Raji (cell line): ENCODE measurements around the gene ZSWIM5.

Experiments used
- POLR2A ChIP-seq: IDR thresholded peaks from 2 replicates; pipeline ENCODE4 v1.6.1; 2011; ENCODE audit warnings: low read depth, low read length, control low read depth; ENCODE audit not compliant: insufficient read depth

Gene ZSWIM5

DNA sequence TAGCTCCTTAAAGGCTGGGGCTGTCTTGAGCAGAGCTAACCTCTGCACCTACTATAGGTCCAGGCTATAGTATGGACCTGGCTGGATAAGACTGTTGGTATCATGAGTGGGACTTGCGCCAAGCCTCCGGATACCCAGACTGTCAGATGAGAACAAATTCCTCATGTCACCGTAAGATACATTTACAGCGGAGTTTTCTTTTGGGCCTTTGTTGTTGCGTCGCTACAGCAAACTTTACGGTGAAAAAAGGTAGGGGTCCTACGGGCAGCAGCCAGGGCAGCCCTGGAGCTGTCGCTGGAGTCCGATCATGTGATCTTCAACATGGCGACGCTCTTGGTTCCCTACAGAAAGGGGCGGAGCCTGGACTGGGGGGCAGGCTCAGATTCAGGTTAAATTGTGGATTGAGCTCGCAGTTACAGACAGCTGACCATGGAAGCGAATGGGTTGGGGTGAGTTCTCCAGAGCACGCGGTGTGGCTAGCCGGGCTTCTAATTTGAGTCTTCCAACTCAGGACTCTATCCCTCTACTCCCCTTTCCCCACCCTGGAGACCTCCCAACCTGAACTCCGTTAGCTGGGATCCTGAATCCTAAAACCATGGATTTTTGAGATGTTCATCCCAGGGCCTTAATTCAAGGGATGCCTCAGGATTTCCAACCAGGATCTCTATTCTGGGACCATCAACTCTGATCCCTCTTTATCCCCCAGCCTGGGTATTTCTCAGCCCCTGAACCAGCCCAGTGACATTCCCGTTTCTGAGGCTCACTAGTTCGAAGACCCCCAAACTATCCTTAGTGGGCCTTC, 194.4 kb downstream of the ZSWIM5 start, which contains the start of gene UROD:
TSS of gene UROD (plus strand) at position 418 of the 802 bp plus-strand sequence. CDS start at position 430, 12 bp downstream.
- peak; percentile 87 for TF ChIP-seq POLR2A

DNA sequence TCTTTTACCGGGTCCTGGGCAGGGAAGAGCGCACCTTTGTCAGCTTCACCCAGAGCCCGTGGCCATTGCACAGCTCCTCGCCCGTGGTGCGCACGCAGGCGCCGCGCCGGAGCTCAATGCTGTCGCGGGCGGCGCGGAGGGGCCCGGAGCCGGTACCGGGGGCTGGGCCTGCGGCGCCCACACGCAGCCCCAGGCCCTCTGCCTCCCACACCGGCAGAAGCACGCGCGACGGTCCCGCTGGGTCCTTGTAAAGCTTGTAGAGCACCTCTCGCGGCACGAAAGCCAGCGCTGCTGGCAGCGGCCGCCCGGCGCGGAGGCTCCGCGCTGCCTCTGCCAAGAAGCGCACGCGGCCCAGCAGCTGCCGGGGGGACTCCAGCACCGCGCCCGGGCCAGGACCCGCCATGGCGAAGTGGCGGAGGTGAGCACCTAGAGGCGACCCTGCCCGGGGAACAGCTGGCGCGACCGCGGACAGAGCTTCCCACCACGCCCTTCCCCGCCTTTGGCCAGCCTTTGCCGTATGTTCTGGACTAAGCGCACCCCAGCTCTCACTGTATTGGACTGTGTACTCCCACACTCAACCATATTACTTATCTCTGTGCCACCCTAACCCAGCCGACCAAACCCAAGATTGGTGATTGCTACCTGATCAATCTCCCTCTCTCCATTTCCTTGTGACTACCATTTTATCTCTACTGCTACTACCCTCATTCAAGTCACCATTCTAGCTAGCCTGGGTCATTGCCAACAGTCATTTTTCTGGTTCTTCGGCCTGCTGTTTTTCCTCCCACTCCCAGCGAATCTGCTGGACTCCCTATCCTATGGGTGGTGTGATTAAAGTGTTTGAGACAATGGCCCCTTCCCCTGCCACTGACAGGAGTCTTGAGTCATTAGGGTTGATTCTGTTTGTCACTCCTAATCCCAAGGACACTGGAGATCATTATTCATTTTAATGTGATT, 195.3 kb downstream of the ZSWIM5 start, which contains the start of gene HECTD3:
TSS of gene HECTD3 (minus strand) at position 470 of the 957 bp plus-strand sequence. CDS start at position 403, 67 bp downstream.
- peak; percentile 79 for TF ChIP-seq POLR2A

DNA sequence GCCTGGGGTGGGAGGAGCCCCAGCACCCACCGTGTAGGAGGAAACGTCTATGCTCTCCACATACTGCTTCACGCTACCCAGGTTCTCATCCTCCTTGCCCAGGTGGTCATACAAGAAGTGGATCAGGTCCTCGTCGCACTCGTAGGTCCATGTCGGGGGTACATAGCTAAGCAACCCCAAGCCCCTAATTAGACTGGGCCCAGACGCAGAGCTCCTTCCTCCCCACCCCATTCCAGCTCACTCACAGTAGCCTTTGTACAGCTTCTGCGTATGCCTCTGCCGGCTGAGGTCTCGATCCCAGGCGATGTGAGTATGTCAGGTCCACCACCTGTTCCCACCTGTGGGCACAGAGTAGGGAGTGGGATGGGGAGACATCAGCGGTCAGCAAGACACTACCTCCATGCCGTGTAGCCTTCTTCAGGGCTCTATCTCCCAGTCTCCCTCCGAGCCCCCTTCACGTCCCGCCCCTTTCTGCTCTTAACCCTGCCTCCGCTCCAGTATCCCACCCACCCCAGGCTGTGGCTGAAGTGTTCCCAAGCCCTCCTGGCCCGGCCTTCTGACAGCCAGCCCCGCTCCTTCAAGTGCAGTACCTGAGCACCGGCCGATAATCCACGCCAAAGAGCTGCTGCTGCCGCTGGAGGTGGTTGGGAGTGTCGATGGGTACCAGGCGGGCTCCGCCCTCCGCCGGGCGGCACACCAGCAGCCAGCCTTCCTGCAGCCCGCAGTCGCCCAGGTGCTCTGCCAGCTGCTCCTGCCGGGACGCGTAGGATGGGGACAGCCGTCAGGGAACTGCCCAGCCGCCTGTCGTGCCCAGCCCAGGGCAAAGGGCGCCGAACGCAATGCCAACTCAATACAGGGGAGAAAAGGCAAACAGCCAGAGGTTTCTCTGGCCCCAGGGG, 196.2 kb downstream of the ZSWIM5 start:
- no peak for TF ChIP-seq POLR2A

DNA sequence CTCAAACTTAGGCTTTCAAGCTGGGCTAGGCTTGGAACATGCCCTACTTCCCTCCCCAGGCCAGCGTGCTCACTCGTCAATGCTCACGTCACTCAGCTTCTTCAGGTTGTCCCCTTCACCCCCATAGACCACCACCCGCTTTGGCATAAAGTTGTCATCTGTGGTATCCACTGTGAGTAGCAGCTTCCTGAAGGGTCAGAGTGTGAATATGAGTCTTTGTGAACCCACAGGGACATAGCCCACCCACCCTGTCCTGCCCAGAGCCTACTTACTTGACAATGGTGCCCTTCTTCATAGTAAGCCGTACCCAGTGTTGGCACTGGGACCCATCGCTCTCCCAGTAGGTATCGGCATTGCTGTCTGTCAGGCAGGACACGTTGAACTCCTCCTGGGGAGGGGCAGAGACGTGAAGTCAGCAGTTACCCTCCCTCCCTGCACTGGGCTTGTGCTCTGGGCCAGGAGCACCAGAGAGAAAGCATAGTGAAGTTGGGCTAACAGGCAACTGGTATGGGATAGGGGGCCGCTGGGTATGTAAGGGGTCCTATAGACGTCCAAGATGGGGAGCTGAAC, 197.0 kb downstream of the ZSWIM5 start:
- no peak for TF ChIP-seq POLR2A

DNA sequence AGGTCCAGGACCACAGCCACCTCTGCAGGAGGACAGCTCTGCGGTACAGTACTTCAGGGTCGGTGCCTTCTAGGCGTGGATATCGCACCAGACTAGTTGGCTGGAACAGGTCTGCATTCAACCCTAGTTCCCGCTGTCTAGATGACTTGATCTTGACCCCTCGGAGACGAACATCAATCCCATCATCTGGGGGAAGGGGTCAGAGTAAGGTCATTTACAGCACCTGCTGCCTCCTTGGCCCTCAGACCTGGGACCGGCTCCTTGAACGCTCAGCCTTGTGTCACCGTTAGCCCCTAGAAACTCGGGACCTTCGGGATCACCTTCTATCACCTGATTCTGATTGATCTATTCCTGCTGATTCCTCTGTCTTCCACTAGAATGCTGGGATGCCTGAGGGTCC, 197.9 kb downstream of the ZSWIM5 start:
- no peak for TF ChIP-seq POLR2A

DNA sequence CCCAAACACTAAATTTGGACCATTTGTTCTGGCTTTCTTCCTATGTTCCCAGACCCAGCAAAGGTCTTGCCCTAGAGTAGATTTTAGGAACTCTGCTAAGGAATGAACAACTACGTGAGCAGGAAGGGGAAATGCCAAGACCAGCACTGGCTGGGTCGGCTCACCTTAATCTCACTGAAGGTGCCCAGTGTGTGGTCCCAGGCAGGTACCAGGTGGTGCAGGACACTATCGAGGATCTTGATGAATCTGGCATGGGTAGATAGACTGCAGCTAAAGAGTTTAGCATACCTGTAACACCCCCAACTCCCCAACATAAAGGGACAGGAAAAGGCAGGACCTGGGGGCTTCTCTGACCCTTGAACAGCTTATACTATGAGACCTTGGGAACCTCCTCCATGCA, 198.3 kb downstream of the ZSWIM5 start:
- no peak for TF ChIP-seq POLR2A

DNA sequence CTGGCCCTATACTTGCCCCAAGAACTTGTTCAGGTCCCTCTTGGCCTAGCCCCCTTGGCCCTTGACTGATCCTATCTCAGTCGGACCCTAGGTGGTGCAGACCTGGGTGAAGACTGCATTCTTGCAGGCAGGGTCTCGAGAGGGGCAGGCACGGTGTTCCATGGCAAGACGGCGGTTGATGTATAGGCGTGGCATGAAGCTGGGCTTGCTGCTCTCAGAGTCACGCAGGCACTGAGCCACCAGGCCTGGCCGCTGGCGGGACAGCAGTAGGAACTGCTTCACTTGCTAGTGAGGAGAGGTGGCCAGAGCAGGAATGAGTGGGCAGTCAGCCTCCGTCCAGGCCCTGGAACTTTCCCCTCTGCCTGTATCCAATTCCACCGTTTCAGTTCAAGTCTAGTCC, 199.1 kb downstream of the ZSWIM5 start:
- no peak for TF ChIP-seq POLR2A

DNA sequence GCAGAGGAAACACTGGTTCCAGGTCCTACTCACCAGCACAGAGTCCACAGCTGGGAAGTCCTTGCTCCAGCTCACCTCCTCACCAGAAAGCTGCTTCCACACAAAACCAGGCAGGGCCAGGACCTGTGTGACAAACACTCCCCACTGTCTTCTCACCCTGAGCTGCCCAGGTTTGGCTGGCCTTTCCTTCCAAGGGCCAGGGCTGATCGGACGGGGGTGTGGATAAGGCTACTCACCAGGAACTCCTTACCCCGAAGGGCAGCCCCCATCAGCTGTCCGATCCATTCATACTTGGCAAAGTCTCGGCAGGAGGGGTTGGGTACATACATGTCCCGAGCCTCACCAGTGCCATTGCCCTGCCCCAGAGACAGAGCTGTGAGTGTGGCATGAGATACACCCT, 200.6 kb downstream of the ZSWIM5 start:
- no peak for TF ChIP-seq POLR2A

DNA sequence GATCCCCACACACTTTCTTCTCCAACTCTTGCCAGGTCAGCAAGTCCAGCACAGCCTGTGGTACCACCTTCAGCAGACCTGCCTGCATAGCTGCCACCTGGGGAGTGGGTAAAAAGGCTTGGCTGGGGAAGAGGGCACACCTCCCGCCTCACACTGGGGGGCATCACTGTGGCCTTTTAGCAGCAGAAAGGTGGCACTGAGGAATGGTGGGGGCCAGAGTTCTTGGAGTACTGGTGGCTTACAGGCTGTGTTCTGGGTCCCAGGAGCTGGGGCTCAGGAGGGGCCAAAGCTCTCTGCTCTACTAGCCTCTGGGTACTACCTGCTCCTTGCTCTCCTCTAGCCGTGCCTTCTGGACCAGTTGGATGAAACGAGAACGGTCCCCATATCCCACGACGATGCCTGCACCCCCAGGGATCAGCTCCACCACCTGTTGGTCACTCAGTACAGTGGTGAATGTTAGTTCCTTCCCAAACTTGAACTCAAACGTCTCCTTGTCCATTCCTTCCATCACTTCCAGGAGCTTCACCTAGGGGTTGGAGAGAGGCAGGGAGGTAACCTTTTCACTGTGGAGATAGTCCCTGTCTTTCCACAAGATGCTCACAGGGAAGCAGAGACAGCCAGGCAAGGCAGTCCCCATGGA, 202.0 kb downstream of the ZSWIM5 start:
- TF ChIP-seq POLR2A: no peak

DNA sequence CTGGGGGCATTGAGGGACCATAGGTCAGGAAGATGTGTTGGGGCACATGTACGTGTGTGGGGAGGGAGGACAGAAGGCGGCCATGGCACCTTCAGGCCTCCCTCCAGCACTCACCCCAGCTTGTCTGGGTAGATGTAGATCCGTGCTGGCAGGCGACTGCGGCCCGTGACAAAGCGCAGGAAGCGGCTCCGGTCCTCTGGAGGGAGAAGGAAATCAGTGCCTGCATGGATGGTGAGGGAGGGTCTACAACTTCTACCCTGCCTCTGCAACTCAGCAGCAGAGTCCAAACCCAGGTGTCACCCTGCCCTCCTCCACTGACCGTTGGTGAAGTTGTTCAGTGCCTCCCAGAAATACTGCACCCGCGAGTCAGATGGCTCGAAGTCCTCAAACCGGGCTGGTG, 202.7 kb downstream of the ZSWIM5 start:
- TF ChIP-seq POLR2A: no peak

DNA sequence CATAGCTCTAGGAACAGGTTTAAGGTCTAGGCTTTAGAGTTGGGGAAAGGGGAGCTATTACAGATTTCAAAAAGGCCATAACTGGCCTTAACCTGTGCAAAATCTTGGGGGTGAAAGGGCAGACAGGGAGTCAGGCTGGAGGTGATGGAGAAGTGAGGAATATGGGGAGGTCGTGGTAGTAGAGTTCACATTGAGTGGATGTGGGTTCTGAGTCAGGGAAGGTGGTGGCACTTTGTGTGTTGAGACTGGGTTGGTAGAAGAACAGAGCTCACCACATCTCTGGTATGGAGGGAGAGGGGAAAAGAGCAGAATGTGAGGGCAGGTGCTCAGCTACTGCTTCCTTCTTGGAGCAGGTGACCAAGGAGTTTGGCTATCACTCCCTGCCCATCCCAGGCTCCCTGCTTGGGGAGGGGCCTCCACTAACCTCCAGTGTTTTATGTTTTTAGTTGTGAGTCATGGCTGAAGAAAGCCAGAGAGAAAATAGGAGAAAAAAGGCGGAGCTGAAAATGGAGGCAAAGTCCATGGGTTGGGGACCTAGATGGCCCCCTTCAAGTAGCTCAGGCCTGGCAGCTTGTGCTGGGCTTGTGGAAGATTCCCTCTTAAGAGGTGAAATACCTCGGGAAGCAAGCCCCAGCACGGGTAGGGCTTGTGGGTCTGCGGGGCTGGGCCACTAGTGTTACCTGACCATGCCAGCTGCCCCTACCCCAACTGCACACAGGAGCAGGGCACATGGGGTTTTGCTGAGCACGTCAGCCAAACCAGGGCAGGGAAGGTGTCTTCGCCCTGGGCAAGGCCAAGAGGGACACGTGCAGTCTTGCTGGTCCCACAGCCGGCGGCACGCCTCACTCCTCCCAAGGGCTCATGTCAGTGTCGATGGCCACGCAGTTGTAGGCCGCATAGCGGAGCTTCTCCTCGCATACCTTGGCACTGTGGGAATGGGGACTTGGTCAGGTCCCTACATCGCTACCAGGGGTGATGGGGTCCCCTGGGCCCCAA, 203.5 kb downstream of the ZSWIM5 start:
- no peak for TF ChIP-seq POLR2A

DNA sequence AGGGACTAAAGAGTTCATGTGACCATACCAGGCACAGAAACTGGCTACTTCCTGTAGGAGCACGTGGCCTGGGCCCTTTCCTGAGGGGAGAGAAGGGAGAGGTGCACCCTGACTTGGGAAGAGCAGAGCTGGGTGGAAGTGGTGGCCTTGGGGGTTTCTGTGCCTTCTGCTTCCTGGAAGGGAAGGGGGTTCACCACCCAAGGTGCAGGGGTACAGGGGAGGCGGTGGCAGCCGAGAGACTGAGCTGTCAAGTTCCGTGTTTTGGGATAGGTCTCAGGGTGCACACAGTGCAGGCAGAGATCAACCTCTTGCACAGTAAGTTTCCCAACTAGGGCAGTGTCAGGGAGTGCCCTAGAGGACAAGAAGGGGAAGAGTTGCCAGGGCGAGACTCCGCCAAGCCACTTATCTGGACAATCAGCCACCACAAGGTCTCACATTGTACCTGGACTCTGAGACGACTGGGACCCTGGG, 205.4 kb downstream of the ZSWIM5 start:
- TF ChIP-seq POLR2A: no peak

DNA sequence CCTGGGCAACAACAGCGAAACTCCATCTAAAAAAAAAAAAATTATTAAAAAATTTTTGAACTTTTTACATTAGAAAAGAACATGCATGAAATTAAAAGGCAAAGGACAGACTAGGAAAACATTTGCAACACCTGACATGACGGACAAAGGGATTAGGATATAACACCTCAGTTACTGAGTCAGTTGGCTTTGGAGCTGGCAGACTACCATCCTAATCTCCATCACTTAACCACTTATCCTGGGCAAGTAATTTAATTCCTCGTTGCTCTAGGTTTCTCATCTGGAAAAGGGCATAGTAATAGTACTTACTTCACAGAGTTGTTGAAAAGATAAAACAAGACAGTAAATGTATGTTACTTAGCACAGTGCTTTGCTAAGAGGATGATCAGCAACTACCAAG, 207.2 kb downstream of the ZSWIM5 start:
- no peak for TF ChIP-seq POLR2A
